Esophagus muscularis mucosa (tissue), 3 donors: ENCODE data around the gene CNP.

Source experiments
- CTCF ChIP-seq, 3 experiments: fragments of 200-600 bp in 2 of 3; fragments of 450-650 bp in 1 of 3; sonication (generic) in 2 of 3; IDR thresholded peaks; one replicate each; pipeline ENCODE4 v1.5.1; 2017 to 2019; ENCODE audit warnings: antibody characterized with exemption in 3 of 3, mild to moderate bottlenecking in 2 of 3, moderate library complexity in 1 of 3
- POLR2A ChIP-seq: fragments of 450-650 bp; IDR thresholded peaks from one replicate; pipeline ENCODE4 v1.6.1; 2017; ENCODE audit warnings: antibody characterized with exemption, moderate library complexity, mild to moderate bottlenecking, low read depth

GRCh38 chr17:41971721-41972523 lies 5.3 kb downstream of the CNP start:
- TF ChIP-seq CTCF (IDR thresholded peaks at IDR 0.05): no peak
- TF ChIP-seq POLR2A: no peak
